ENCODE measurements around the gene BMERB1.
"Not testable (repeated sequence)": the region's sequence is repeated elsewhere in the genome, so short reads cannot be mapped to it uniquely, and the experiment has no call there.

Gene BMERB1

GRCh38 chr16:15426796-15427195 is 7.6 kb upstream of the BMERB1 start:
- DNase-seq = no peak

GRCh38 chr16:15427648-15428239 is 6.6 kb upstream of the BMERB1 start:
- peak; percentile 55 for DNase-seq

GRCh38 chr16:15430884-15431283 is 3.5 kb upstream of the BMERB1 start:
- not testable (repeated sequence) for DNase-seq

GRCh38 chr16:15434079-15434424 is 336 bp upstream of the BMERB1 start:
- DNase-seq = no peak

GRCh38 chr16:15435216-15435864 is 952 bp downstream of the BMERB1 start:
- DNase-seq = no peak

- no peak for DNase-seq
Observed at GRCh38 chr16:15439102-15439501, 4.7 kb downstream of the BMERB1 start.

GRCh38 chr16:15439521-15439920 is 5.1 kb downstream of the BMERB1 start:
- no peak for DNase-seq

- DNase-seq = no peak
Observed at GRCh38 chr16:15440852-15441251, 6.5 kb downstream of the BMERB1 start.

DNA sequence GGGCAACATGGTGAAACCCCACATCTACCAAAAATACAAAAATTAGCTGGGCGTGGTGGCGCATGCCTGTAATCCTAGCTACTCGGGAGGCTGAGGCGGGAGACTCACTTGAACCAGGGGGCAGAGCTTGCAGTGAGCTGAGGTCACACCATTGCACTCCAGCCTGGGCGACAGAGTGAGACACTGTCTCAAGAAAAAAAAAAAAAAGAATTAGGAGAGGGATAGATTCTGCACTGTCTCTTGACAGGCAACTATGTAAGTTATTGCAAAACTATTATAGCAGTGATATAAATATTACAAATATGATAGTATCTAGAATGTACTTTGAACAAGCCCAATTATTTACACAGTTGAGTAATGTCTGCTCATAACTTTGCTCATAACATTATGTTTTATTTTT is 7.8 kb downstream of the BMERB1 start:
- not testable (repeated sequence) for DNase-seq

DNA sequence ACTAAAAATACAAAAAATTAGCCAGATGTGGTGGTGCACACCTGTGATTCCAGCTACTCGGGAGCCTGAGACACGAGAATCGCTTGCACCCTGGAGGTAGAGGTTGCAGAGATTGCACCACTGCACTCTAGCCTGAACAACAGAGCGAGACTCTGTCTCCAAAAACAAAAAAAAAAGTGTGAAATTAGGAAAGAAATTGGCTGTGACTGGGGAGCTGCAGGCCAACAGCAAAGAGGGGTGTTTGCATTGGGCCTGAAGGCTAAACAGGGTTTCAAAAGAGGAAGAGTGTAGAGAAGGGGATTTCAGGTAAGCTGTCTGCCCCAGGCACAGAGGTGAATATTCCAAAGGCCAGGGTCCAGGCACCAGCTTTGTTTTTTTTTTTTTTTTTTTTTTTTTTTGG is 9.4 kb downstream of the BMERB1 start:
- DNase-seq = no peak

- DNase-seq = no peak
Observed at GRCh38 chr16:15444264-15444663, 9.9 kb downstream of the BMERB1 start.

DNA sequence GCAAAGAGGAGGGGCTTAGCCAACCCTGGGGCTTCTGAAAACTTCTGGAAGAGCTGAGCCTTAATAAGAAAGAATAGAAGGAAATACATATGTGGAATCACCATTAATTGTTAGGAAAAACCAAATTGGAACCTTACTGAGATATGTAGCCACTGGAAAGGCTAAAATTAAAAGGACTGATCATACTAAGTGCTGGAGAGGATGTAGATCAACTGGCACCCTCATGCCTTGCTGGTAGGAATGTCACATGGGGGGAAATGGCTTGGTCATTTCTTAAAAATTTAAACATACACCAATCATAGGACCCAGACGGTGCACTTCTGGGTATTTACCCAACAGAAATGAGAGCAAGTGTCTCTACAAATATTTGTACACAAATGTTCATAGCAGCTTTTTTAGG is 11.1 kb downstream of the BMERB1 start:
- no peak for DNase-seq

DNA sequence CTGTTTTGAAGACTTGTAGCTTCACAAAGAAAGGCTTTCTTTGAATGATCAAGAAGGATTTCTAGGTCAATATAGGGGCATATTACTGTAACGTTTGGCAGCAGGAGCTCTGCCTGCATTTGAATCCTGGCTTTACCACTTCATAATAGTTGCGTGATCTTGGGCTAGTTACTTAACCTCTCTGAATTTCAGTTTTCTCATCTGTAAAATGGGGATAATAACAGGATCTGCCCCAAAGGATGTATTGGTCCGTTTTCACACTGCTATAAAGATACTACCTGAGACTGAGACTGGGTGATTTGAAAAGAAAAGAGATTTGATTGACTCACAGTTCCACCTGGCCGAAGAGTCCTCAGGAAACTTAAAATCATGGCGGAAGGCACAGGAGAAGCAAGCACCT is 12.5 kb downstream of the BMERB1 start:
- no peak for DNase-seq

GRCh38 chr16:15450624-15451023 is 16.2 kb downstream of the BMERB1 start:
- no peak for DNase-seq

DNA sequence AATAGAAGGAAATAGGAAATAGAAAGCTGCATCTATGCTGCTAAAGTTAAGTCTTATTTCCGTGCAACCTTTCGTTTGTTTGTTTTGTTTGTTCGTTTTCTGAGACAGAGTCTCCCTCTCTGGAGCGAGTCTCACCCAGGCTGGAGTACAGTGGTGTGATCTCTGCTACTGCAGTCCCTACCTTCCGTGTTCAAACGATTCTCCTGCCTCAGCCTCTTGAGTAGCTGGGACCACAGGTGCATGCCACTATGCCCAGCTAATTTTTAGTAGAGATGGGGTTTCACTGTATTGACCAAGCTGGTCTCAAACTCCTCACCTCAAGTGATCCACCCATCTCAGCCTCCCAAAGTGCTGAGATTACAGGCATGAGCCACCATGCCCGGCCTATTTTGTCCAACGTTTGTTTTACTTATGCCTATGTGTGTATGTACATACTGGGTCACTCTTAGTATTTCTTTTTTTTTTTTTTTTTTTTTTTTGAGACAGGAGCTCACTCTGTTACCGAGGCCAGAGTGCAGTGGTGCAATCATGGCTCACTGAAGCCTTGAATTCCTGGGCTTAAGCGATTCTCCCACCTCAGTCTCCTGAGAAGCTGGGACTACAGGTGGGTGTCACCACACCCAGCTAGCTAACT is 16.8 kb downstream of the BMERB1 start:
- DNase-seq = no peak

- DNase-seq = no peak
Observed at GRCh38 chr16:15452246-15452855, 18.0 kb downstream of the BMERB1 start.

DNA sequence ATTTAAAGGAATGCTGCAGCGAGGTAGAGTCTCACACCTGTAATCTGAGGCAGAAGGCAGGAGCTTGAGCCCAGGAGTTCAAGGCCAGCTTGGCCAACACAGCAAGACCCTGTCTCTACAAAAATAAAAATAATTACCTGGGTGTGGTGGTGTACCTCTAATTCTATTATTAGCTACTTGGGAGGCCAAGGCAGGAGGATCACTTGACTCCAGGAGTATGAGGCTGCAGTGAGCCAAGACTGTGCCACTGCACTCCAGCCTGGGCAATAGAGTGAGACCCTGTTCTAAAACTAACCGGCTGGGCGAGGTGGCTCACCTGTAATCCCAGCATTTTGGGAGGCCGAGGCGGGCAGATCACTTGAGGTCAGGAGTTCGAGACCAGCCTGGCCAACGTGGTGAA is 18.9 kb downstream of the BMERB1 start:
- not testable (repeated sequence) for DNase-seq

DNA sequence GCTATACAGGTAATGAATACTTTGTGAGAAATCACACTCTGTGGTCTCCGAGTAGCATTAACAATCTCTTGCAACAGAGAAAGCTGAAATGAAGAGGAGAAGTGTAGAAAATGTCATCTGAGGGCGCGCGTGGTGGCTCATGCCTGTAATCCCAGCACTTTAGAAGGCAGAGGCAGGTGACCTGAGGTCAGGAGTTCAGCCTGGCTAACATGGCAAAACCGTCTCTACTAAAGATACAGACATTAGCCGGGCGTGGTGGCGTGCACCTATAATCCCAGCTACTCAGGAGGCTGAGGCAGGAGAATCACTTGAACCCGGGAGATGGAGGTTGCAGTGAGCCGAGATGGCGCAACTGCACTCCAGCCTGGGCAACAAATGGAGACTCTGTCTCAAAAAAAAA is 20.5 kb downstream of the BMERB1 start:
- not testable (repeated sequence) for DNase-seq

DNA sequence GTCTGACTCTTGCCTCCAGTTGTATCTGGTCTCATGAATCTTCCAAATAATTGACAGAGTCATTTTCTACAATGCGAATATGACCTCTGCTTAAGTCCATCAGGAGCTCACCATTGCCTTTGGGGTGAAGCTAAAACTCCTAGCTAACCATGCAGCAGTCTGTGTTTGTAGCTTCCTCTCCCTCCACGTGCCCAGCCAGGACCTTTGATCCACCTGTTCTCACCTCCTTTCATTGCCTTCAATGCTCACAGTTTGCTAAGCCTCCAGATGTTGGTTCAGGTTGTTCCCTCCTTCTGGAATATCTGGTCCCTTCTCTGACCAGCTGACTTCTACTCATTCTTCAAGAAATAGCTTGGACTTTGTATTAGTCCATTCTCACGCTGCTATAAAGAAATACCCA is 23.0 kb downstream of the BMERB1 start:
- DNase-seq = no peak

DNA sequence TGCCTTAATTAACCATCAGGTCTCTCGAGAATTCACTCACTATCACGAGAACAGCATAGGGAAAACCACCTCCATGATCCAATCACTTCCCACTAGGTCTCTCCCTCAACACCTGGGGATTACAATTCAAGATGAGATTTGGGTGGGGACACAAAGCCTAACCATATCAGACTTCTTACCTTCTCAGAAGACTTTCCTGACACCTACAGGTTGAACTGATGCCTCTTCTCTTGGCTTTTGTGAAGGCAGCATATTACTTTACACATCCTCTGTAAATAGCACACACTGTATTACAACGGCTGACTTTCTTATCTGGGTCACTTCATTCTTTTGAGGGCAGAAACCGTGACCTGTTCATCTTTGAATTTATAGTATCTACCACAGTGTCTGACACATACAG is 23.6 kb downstream of the BMERB1 start:
- no peak for DNase-seq

DNA sequence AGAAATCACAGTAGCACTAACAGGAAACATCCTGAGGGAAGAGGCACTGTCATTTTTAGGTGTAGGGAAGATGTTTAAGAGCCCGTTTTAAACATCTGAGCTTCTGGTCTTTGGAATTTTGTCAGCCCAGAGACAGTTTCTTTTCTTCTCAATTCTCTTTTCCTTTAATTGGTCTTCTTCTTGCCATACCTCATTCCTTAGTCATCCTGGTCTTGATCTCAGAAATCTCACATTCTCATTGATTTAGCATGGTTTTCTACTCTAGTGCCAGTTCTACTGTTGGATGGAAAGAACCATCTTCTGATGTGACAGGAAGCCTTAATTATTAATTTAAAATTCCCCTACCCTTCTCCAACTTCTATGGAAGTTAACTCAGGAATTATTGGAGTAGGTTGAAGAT is 25.4 kb downstream of the BMERB1 start:
- no peak for DNase-seq

- no peak for DNase-seq
Observed at GRCh38 chr16:15460601-15461000, 26.2 kb downstream of the BMERB1 start.

DNA sequence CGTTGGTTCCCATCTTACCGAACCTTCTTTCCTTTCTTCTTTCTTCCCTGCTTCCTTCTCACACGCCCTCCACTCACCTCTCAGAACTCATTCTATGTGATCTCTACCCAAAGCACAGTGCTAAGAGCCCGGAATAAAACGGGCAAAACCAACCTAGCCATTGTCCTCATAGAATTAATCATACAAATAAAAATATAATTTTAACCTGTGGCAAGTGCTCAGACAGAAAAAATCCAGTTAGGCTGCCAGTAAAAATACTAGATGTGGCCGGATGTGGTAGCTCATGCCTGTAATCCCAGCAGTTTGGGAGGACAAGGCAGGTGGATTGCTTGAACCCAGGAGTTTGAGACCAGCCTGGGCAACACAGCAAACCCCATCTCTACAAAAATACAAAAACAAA is 27.0 kb downstream of the BMERB1 start:
- no peak for DNase-seq
